ENCODE data around the gene TEX28.

GRCh38 chrX:154333116-154333515 lies 38.2 kb upstream of the TEX28 start:
- TF ChIP-seq CTCF (IDR thresholded peaks at IDR 0.05) (no peak), POLR2A (IDR thresholded peaks at IDR 0.05) (no peak)

All from uterus (tissue), 2 donors.